HepG2 (cell line): ENCODE measurements around the gene DNAJB6. TPM values are rescaled to one million over a fixed set of nuclear protein-coding genes. Genes with fewer than 3 reads are reported as not detected.

Experiments
- HMGXB4 ChIP-seq, 2 experiments: sonication (generic) in 1 of 2; formaldehyde crosslinking in 1 of 2; IDR thresholded peaks; 2 replicates each; pipeline versions ENCODE4 v1.4.0 to v1.6.1; 2018 to 2020; ENCODE audit warnings: missing genetic modification reagents in 2 of 2, borderline replicate concordance in 1 of 2, low read depth in 1 of 2, mild to moderate bottlenecking in 1 of 2, missing biosample characterization in 1 of 2
- KIAA2018 ChIP-seq: sonication (generic); formaldehyde crosslinking; IDR thresholded peaks from 2 replicates; pipeline ENCODE4 v1.5.0; 2020; ENCODE audit warnings: mild to moderate bottlenecking, missing genetic modification reagents, borderline replicate concordance
- KLF16 ChIP-seq, 2 experiments: sonication (generic) in 1 of 2; formaldehyde crosslinking in 1 of 2; IDR thresholded peaks; 2 replicates each; pipeline versions ENCODE4 v1.6.1 to v1.8.0; 2016 to 2023; ENCODE audit warnings: missing genetic modification reagents in 2 of 2, missing compliant biosample characterization in 1 of 2
- NFIB ChIP-seq: sonication (generic); formaldehyde crosslinking; IDR thresholded peaks from 2 replicates; pipeline ENCODE4 v1.9.0; 2021; ENCODE audit warnings: missing genetic modification reagents, mild to moderate bottlenecking, borderline replicate concordance
- TAF1 ChIP-seq: sonication (generic); formaldehyde crosslinking; IDR thresholded peaks from 2 replicates; pipeline ENCODE4 v1.4.0; 2020; ENCODE audit warnings: missing genetic modification reagents
- ZBTB33 ChIP-seq: sonication (generic); formaldehyde crosslinking; IDR thresholded peaks from 2 replicates; pipeline ENCODE4 v1.4.0; 2020; ENCODE audit warnings: missing genetic modification reagents
- ZBTB39 ChIP-seq: sonication (generic); formaldehyde crosslinking; IDR thresholded peaks from 2 replicates; pipeline ENCODE4 v1.5.0; 2020; ENCODE audit warnings: missing genetic modification reagents
- ZNF263 ChIP-seq: sonication (generic); formaldehyde crosslinking; IDR thresholded peaks from 2 replicates; pipeline ENCODE4 v1.4.0; 2020; ENCODE audit warnings: missing genetic modification reagents
- ZNF34 ChIP-seq: sonication (generic); formaldehyde crosslinking; IDR thresholded peaks from 2 replicates; pipeline ENCODE4 v1.4.0; 2020; ENCODE audit warnings: mild to moderate bottlenecking, missing genetic modification reagents, borderline replicate concordance
- ZNF350 ChIP-seq: sonication (generic); formaldehyde crosslinking; IDR thresholded peaks from 2 replicates; pipeline ENCODE4 v1.4.0; 2020; ENCODE audit warnings: mild to moderate bottlenecking, low read depth, missing genetic modification reagents, borderline replicate concordance
- ZNF580 ChIP-seq: IDR thresholded peaks from 2 replicates; pipeline ENCODE4 v1.6.1; 2016; ENCODE audit warnings: low read depth, borderline replicate concordance
- polyA plus RNA-seq, 8 experiments: library from polyadenylated mRNA; depleted of rRNA in 3 of 8; stranded (reverse) in 7 of 8; unstranded in 1 of 8; fragments of >200 nt; fragmentation: Illumina TruSeq in 4 of 8; extraction: Trizol in 4 of 8; gene quantifications; 2 replicates each; pipeline versions ENCODE4 v1.2.1 to v1.2.3, GENCODE V29; 2011 to 2016; ENCODE audit warnings: low read depth in 4 of 8, missing spikeins in 1 of 8, mixed read lengths in 1 of 8; ENCODE audit not compliant: insufficient read depth in 1 of 8
- total RNA-seq, 5 experiments: library from RNA; depleted of rRNA; stranded (reverse); fragments of >200 nt; fragmentation: Illumina TruSeq; extraction: Trizol; gene quantifications; 2 replicates each; pipeline ENCODE4 v1.2.3, GENCODE V29; 2016; ENCODE audit warnings: low read depth in 1 of 5

Gene DNAJB6
- total and polyA plus RNA-seq, 2 of the 13 experiments (the other 11 are each of a cell fraction or from before 2014, with no cell fraction given), result 29.9 to 53.9 TPM

- 0 out of 2 replicates have a peak, but pooled peaks have one; percentile 20 for TF ChIP-seq KIAA2018
- TF ChIP-seq ZBTB33 (CRISPR knock-in tag), result peak; percentile 80
- peak in 1 of 2 experiments; percentile 69; a peak in 1 of 4 replicates for TF ChIP-seq KLF16 (CRISPR knock-in tag; IDR thresholded peaks at IDR 0.05)
- peak; percentile 78 for TF ChIP-seq TAF1 (CRISPR knock-in tag)
- 0 out of 4 replicates have a peak, but pooled peaks of 1 of the 2 experiments have one; percentile 56 for TF ChIP-seq HMGXB4 (CRISPR knock-in tag; IDR thresholded peaks at IDR 0.05; ENCODE audit: borderline replicate concordance in 1 of 2, low read depth in 1 of 2)
- TF ChIP-seq ZNF263, result no peak
- no peak for TF ChIP-seq NFIB (CRISPR knock-in tag)
- 0 out of 2 replicates have a peak, but pooled peaks have one; percentile 26 for TF ChIP-seq ZNF580
- no peak for TF ChIP-seq ZNF34 (CRISPR knock-in tag)
- peak; percentile 67 for TF ChIP-seq ZNF350 (CRISPR knock-in tag)
- no peak for TF ChIP-seq ZBTB39 (CRISPR knock-in tag)
Measured at GRCh38 chr7:157336383-157337315, at the start of gene DNAJB6 (continued).
